ENCODE measurements around the gene CDR2.
"Not testable (repeated sequence)": the region's sequence is repeated elsewhere in the genome, so short reads cannot be mapped to it uniquely, and the experiment has no call there.

The CDR2 gene

DNA sequence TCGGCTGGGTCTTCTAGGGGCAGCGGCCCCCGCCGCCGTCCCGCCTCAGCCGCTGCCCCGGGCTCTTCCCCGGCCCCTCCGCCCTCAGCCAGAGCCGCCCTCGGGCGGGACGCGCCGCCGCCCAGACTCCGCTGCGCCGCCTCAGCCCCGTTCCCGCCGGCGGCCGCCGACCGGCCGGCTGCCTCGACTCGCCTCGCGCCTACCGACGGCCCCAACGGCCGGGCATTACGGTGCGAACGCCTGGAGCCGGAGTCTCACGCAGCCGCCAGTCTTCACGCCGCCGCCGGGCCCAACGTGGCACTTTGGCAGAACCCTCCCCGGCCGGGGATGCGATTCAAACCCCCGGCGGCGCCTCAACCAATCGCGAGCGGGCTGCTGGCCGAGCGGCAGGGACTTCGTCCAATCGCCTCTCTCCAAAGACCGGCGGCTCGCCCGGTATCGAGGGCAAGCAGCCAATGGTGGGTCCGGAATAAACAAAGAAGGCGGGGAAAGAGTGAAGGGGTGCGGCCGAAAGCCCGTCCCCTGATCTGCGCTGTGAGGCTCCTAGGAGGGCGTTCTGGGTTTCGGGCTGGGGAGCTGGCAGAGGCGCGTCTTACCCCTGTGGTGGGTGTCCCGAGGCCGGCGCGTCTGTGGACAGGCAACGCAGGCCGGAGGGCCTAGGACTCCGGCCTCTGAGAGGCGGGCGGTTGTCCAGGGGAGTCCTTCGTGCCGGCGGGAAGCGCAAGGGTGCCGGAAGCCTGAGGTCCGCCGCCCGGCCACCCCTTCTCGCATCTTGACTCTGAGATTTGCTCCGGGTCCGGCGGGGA is at the start of gene CDR2:
Gene CDR2 (minus strand): TSS at position 309 of the 806 bp plus-strand sequence. CDS start 310 bp downstream, outside the sequence.
- peak; percentile 92 for DNase-seq

- no peak for DNase-seq
Measured at GRCh38 chr16:22423716-22424115, 49.3 kb upstream of the CDR2 start.

- DNase-seq: no peak
Measured at GRCh38 chr16:22421136-22421535, 46.7 kb upstream of the CDR2 start.

DNA sequence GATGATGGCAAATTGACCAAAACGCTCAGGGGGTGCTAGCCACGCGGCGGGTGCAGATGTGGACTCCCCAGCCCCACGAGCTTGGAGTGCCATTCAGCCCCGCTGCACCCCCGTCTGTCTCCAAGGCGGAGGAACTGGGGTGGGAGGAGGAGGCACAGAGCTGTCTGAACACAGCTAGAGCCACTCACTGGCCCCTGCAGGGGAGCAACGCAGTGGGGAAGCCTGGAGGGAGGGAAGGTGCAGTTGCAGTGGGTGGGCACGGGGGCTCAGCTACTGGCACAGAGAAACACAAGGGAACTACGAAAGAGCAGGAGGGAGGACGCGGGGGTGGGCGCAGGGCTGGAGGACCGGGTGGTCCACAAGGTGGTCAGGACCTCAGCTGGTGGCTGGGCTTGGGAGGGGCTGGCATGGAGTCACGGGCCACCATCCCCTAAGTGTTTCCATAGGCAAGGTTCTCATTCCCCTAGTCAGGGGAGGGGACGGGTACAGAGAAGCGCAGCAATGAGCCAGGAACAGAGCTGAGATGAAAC is 46.3 kb upstream of the CDR2 start:
- DNase-seq: no peak

GRCh38 chr16:22419908-22420307 is 45.5 kb upstream of the CDR2 start:
- DNase-seq: no peak

- no peak for DNase-seq
Measured at GRCh38 chr16:22418826-22419225, 44.4 kb upstream of the CDR2 start.

GRCh38 chr16:22417798-22418197 is 43.4 kb upstream of the CDR2 start:
- not testable (repeated sequence) for DNase-seq

- no peak for DNase-seq
Measured at GRCh38 chr16:22417019-22417418, 42.6 kb upstream of the CDR2 start.

DNA sequence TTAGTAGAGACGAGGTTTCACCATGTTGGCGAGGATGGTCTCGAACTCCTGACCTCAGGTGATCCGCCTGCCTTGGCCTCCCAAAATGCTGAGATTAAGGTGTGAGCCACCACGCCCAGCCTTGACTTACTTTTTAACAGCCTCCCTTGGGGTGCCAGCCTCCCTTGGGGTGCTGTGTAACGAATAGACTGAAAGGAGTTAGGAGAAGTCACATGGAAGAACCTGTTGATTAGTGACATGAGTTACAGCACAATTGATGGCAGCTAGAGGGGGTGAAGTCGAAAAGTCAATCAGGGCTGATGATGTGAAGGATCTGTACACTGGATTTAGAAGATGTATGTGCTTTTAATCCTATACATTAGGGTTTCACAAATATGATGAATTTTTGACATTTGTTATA is 39.4 kb upstream of the CDR2 start:
- DNase-seq: no peak

- no peak for DNase-seq
Measured at GRCh38 chr16:22407486-22407885, 33.1 kb upstream of the CDR2 start.

GRCh38 chr16:22402191-22402590 is 27.8 kb upstream of the CDR2 start:
- no peak for DNase-seq

DNA sequence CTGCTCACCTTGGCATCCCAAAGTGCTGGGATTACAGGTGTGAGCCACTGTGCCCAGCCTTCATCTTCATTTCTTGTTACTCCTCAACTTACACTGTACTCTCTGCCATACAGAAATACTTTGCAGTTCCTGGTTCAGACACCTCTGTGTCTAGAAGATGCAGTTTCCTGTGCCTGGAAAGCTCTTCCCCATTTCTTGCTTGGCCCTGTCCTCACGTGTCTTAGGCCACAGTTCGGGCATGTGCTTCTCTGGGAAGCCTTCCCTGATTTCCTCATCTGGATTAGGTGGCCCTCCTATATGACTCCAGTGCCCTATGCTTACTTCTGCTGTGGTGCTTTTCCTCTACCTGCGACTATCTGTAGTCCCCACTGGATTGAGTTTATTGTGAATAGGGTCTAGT is 26.5 kb upstream of the CDR2 start:
- no peak for DNase-seq

- DNase-seq: no peak
Measured at GRCh38 chr16:22397931-22398330, 23.5 kb upstream of the CDR2 start.

DNA sequence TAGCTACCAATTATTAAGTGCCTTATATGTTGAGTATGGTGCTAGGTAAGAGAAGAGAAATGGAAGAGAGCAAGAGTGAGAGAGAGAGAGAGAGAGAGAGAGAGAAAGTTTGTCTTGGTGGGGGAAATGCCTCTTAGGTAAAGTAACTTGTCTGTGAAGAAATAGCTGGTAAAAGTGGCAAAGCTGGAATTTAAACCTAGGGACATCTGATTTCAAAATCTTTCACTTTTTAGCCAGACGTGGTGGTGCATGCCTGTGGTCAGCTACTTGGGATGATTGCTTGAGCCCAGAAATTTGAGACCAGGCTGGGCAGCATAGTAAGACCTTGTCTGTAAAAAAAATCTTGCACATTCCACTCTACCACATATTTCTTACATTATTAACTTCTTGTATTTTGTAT is 23.0 kb upstream of the CDR2 start:
- no peak for DNase-seq

GRCh38 chr16:22395960-22396359 is 21.5 kb upstream of the CDR2 start:
- no peak for DNase-seq

GRCh38 chr16:22394121-22394520 is 19.7 kb upstream of the CDR2 start:
- no peak for DNase-seq

DNA sequence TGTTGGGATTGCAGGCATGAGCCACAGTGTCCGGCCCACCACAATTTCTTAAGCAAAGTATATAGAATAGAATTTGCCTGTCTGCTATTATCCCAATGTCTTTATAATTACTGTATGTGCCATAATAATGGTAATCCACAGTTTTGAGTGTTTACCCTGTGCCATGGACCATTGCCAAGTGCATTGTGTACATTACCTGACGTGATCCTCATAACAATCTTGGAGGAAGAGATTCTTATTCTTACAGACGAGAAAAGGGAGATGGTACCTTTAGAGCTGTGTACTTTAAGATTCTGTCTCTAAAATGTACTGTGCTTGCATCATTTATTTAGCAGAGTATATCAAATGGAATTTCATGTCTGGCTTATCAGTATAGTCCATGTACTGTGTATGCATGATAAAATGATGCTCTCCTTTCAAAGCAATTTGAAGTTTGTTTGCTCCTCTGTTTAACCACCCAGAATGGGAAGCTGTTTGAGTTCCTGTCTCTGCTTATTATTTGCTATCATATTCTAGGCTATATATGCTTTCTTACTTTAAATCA is 13.8 kb upstream of the CDR2 start:
- no peak for DNase-seq

DNA sequence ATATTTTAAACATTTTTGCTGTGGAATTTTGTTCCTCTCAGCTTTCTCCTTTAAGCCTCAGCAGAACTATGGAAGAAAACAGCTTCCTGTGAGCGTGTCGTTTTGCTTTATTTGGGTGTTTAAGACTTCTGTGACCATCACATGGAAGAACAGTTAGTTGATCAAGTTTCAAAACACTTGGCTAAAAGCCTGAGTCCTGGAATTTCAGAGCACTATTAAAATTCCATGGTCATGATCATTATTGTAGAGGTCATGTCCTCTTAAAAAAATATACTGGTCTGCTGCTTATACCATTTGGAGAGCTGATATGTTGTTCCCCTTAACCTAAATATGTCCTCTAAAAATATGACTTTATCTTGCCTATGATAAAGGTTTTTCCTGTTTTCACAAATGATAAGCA is 12.6 kb upstream of the CDR2 start:
- no peak for DNase-seq

DNA sequence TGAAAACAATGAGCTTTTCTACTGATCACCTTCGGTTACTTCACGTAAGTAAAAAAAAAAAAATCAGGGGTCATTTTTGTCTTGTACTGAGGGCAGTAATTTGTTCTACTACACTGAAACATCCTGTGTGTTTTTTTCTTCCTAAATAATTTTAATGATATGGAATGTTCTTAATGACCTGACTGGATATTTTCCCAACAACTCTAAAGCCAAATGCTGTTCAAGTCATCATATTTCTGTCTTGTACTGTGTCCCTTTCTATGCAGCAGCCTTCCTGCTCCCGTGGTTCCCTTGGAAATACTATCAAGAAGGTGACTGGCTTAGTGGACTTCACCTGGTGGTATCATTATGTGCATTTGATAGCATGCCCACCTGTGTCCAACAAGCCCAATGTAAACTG is 10.8 kb upstream of the CDR2 start:
- no peak for DNase-seq

GRCh38 chr16:22383827-22384226 is 9.4 kb upstream of the CDR2 start:
- no peak for DNase-seq

- DNase-seq: no peak
Measured at GRCh38 chr16:22381392-22381791, 7.0 kb upstream of the CDR2 start.

- DNase-seq: no peak
Measured at GRCh38 chr16:22380529-22380928, 6.1 kb upstream of the CDR2 start.

DNA sequence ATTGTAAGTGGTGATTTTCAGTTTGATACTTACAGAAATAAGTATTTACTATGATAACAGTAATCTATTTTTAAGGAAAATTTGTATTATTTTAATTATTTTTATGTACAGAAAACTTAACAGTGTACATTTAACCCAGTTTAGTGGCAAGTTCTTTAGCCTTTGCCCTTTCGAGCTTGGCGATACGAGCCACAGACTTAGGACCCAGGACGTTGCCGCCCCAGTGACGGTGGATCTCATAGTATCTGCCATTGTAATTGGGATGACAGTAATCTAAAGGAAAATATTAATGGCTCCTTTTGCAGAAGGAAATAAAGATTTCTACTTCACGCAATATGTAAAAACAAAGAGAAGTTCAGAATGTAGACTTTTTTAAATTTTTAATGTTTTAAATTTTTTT is 5.2 kb upstream of the CDR2 start:
- no peak for DNase-seq

DNA sequence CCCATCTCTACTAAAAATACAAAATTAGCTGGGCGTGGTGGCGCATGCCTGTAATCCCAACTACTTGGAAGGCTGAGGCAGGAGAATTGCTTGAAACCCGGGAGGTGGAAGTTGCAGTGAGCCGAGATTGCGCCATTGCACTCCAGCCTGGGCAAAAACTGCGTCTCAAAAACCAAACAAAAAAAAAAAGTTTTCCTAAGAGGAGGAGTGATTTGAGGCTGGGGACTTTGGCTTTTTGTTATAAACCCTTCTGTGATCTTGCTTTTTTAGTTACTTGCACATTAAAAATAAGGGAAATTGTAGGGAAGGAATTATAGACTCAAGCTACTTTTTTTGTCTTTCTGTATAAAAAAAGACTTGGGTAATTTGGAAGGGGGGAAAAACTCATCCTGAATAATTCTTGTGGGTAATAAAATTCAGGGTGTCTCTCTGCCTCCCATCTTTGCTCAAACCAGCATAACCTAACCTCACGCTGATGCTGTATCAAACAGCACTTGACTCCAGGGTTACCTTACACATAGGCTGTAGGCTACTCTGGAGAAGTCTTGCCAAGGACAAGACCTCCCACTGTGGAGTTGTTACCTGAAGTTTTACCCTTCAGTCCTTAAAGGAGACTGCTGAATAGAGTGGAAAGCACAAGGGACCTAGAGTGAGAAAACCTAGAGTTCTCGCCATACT is 1.7 kb upstream of the CDR2 start:
- no peak for DNase-seq

Data from DMS79 (cell line).